ENCODE results near the gene DGKE.

DNA sequence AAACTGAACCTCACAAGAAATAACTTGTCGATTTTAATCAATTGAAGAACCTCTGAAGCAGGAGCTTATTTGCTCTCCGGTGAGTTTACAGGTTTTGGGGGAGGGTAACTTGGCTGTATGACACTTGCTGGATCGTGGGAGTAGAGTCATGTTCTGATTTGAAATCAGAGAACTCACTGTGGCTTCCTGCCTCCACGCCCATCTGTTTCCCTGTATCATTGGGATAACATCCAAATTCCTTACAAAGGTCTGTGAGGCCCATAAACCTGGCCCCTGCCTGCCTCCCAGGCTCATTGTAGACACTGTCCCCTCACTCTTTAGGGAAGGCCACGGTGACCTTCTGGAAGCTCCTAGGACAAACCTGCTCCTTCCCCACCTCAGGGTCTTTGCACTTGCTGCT, 48.5 kb upstream of the DGKE start:
- TF ChIP-seq, protein P1, sequence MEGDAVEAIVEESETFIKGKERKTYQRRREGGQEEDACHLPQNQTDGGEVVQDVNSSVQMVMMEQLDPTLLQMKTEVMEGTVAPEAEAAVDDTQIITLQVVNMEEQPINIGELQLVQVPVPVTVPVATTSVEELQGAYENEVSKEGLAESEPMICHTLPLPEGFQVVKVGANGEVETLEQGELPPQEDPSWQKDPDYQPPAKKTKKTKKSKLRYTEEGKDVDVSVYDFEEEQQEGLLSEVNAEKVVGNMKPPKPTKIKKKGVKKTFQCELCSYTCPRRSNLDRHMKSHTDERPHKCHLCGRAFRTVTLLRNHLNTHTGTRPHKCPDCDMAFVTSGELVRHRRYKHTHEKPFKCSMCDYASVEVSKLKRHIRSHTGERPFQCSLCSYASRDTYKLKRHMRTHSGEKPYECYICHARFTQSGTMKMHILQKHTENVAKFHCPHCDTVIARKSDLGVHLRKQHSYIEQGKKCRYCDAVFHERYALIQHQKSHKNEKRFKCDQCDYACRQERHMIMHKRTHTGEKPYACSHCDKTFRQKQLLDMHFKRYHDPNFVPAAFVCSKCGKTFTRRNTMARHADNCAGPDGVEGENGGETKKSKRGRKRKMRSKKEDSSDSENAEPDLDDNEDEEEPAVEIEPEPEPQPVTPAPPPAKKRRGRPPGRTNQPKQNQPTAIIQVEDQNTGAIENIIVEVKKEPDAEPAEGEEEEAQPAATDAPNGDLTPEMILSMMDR (IDR thresholded peaks at IDR 0.05), result no peak
- no peak for TF ChIP-seq POLR2A (IDR thresholded peaks at IDR 0.05)
- no peak for TF ChIP-seq POLR2AphosphoS5 (IDR thresholded peaks at IDR 0.05)
- no peak for TF ChIP-seq EP300 (IDR thresholded peaks at IDR 0.05)
